ENCODE data around the gene DNPH1. TPM values are rescaled to one million over a fixed set of nuclear protein-coding genes. Genes with fewer than 3 reads are reported as not detected.

Gene DNPH1
- total and polyA plus RNA-seq, 12 donors: 33.7 to 229 (median 121) TPM

DNA sequence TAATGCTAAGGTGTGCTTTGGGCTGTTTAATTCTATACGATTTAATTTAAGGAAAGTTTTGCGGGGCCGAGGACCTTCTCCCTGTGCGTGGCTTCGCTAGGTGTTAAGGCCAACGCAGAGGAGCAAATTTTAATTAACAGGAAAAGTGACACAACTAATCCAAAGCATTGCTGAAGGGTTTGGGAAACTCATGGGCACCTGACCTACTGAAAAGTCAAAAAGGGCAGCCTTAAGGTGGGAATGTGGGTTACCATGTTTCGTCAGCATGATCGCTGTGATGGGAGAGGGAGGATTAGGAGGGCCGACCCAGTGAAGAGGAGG, 47.7 kb downstream of the DNPH1 start:
- no peak for DNase-seq
- WGBS, 4 donors: 39 to 47% (median 45%) methylated on average over 9 of the region's 9 CpGs
- no peaks in the 10 kb centered on the region for H3K9me3 ChIP-seq (replicated peaks in 1 of 3)
- no peaks in the 10 kb centered on the region for H3K27me3 ChIP-seq
- peaks cover 0 to 56% of the 10 kb centered on the region in 2 donors for H3K36me3 ChIP-seq (replicated peaks in 1 of 2)
- H3K4me1 ChIP-seq (replicated peaks in 1 of 2): peaks cover 5 to 23% of the 10 kb centered on the region in 2 donors
- no peak for TF ChIP-seq POLR2A (IDR thresholded peaks at IDR 0.05)
- TF ChIP-seq, protein P1, sequence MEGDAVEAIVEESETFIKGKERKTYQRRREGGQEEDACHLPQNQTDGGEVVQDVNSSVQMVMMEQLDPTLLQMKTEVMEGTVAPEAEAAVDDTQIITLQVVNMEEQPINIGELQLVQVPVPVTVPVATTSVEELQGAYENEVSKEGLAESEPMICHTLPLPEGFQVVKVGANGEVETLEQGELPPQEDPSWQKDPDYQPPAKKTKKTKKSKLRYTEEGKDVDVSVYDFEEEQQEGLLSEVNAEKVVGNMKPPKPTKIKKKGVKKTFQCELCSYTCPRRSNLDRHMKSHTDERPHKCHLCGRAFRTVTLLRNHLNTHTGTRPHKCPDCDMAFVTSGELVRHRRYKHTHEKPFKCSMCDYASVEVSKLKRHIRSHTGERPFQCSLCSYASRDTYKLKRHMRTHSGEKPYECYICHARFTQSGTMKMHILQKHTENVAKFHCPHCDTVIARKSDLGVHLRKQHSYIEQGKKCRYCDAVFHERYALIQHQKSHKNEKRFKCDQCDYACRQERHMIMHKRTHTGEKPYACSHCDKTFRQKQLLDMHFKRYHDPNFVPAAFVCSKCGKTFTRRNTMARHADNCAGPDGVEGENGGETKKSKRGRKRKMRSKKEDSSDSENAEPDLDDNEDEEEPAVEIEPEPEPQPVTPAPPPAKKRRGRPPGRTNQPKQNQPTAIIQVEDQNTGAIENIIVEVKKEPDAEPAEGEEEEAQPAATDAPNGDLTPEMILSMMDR (IDR thresholded peaks at IDR 0.05): no peak
- H3K4me3 ChIP-seq: peak overlapping the region in 2 of 4 donors; percentile 78
- H3K27ac ChIP-seq: peak overlapping the region in 3 of 5 donors; percentile 67 to 78 (median 67)
- intact Hi-C loops (cut with DNase I): no loop called here

DNA sequence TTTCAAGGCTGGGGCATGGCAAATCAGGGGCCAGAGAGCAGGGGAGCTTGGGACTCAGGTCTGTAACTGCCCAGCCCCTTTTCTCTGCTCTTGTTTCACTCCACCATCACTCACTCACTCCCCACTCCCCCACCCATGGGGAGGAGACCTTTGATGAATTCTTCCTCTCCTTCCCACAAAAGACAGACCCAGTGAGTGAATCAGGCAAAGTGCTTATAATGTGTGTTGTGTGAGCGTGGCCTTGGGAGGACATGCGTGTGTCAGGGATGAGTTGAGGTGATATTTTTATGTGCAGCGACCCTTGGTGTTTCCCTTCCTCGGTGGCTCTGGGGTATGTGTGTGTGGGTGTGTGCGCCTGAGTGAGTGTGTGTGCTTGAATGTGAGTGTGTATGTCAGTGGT, 48.3 kb downstream of the DNPH1 start:
- peak overlapping the region in 2 of 5 donors; percentile 67 to 78 for H3K27ac ChIP-seq
- peaks cover 0 to 56% of the 10 kb centered on the region in 2 donors for H3K36me3 ChIP-seq (replicated peaks in 1 of 2)
- no peaks in the 10 kb centered on the region for H3K27me3 ChIP-seq
- H3K4me3 ChIP-seq: peak overlapping the region in 1 of 4 donors; percentile 78
- no peaks in the 10 kb centered on the region for H3K9me3 ChIP-seq (replicated peaks in 1 of 3)
- peaks cover 5 to 24% of the 10 kb centered on the region in 2 donors for H3K4me1 ChIP-seq (replicated peaks in 1 of 2)
- intact Hi-C loops (cut with DNase I): no loop called here
- 53 to 65% (median 55%) methylated on average over 5 of the region's 5 CpGs for WGBS, 4 donors
- no peak for DNase-seq
- TF ChIP-seq, protein P1 (IDR thresholded peaks at IDR 0.05): no peak
- no peak for TF ChIP-seq POLR2A (IDR thresholded peaks at IDR 0.05)

DNA sequence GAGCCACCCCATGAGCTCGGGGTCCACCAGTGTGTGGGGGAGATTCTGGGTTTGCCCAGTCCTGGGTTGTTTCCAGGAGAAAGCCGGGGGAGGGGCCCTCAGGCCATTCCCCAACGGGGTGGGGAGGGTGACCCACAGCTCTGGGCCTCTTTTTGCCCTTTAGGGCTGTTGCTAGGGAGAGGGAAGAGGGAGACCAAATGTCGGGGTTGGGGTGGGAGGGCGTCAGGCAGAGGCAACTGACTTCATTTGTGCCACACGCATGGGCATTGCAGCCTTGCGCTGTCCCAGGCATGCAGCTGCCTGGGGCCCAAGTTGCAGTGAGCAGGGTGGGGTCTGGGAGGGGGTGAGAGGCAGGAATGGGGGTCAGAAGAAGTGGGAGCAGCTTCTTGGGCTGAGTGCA, 49.2 kb downstream of the DNPH1 start:
- Histone ChIP-seq H3K4me3 (no peak overlapping the region), H3K27me3 (no peaks in the 10 kb centered on the region), H3K36me3 (replicated peaks in 1 of 2) (peaks cover 0 to 56% of the 10 kb centered on the region in 2 donors), H3K9me3 (replicated peaks in 1 of 3) (no peaks in the 10 kb centered on the region), H3K27ac (peak overlapping the region in 1 of 5 donors; percentile 19), H3K4me1 (replicated peaks in 1 of 2) (peaks cover 8 to 33% of the 10 kb centered on the region in 2 donors)
- intact Hi-C loops (cut with DNase I): no loop called here
- no peak for DNase-seq
- WGBS, 4 donors: 74 to 83% (median 80%) methylated on average over 5 to 7 of the region's 7 CpGs
- TF ChIP-seq, protein P1 (IDR thresholded peaks at IDR 0.05): no peak

DNA sequence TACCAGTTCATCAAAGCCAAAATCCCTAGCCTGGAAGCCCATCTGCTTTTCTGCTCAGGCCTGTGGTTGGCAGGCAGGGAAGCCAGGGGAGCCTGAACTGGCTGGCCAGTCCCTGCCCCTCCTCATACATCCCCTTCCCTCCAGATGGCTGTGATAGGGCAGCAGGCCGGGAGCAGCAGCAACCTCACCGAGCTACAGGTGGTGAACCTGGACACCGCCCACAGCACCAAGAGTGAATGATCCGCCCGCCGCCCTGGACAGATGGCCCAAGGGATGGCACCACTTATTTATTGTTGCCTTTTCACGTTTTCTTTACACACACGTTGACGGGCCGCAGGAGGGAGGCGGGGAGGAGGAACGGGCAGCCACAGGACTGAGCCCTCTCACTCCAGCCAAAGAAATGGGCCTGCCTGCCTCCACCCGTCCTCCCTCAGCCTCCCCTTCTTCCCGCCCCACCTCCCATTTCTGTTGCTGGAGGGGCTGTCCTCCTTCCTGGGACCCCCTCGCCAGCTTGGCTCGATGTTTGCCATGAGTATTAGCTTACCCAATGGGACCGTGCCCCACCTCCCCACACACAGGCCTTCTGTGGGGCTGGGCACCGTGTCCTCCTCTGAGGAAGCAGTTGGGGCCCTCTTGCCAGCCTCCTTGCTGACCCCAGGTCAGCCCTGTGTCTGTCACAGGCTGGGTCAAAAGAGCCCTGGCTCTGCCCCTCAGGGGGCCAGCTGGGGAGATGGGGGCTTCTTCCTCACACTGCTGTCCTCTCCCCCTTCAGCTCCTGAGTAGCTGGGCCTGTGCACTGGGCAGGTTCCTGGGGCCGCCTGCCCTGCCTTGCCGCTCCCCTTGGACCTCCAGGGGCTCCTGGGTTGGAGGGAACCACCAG, 50.1 kb downstream of the DNPH1 start:
- H3K27me3 ChIP-seq: no peaks in the 10 kb centered on the region
- TF ChIP-seq, protein P1 (IDR thresholded peaks at IDR 0.05): no peak
- TF ChIP-seq POLR2A (IDR thresholded peaks at IDR 0.05): no peak
- no peaks in the 10 kb centered on the region for H3K9me3 ChIP-seq (replicated peaks in 1 of 3)
- H3K4me1 ChIP-seq (replicated peaks in 1 of 2): peaks cover 11 to 33% of the 10 kb centered on the region in 2 donors
- WGBS, 4 donors: 85 to 91% (median 87%) methylated on average over 18 to 20 of the region's 20 CpGs
- no peak overlapping the region for H3K4me3 ChIP-seq
- peaks cover 0 to 53% of the 10 kb centered on the region in 2 donors for H3K36me3 ChIP-seq (replicated peaks in 1 of 2)
- intact Hi-C loops (cut with DNase I): no loop called here
- H3K27ac ChIP-seq: no peak overlapping the region
- no peak for DNase-seq
